HG02759 (cell line): ENCODE data around the gene ARHGAP23.

Experiments
- ATAC-seq: cut with Tn5 transposase; IDR thresholded peaks from one replicate; pipeline ENCODE4 v1.9.1; 2021; ENCODE audit warnings: mild to moderate bottlenecking, moderate library complexity; ENCODE audit not compliant: unreplicated experiment

The ARHGAP23 gene

DNA sequence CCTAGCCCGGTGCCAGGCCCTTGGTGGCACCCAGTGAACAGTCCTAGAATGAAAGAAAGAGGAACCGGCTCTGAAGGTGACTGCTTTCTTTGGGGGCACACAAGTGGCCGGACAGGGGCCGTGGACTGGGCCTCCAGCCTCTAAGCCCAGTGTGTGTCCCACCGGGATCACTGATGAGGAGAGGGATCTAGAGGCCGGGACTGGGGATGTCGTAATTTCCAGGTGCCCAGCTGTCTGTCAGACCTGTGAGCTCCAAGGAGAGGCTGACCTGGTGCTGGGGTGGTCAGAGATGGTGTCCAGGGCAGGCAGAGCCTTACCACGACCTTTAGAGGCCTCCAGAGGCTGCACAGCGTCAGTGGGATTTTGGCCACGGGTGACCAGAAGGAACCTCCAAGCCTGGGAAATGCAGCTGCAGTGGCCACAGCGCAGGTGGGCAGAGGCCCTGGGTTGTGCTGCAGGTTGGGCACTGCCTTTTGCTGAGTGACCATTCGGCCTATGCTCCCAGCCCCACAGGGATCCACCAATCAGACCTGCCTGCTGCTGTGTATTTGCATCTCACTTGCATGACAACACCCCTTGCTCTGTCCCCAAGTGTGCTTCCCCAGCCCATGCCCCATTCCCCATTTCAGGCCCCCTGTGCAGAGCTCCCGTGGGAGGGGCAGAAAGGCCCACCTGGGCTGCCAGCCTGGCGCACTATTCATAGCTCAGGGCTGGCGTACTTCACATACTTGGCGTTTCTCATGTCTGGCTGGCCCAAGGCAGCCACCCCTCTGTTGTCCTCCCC lies 12.5 kb downstream of the ARHGAP23 start:
- ATAC-seq = no peak

DNA sequence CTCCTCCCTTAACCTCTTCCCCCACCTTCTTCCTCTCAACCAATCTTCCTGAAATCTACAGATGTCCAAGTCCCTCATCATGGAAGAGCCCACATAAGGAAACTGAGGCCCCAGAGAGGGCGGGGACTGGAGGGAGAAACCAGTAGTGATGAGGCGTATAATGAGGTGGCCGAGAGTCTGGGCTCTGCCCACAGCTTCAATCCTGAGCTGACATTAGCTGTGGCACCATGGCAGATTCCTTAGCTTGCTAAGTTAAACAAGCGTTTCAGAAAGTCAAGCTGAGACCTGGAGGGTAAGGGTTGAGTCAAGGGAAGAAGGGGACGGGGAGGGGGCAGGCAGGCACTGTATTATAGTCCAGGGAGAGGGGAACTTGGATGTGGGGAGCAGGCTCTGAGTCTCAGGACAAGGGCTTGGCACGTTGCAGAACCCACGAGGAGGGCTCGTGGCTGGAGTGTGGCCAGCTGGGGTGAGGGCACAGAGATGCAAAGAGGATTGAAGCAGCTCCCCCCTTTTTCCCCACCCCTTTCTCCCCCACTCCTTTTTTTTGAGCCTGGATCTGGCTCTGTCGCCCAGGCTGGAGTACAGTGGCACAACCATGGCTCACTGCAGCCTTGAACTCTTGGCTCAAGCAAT lies 13.3 kb downstream of the ARHGAP23 start:
- no peak for ATAC-seq

- no peak for ATAC-seq
Measured at GRCh38 chr17:38442548-38442947, 14.3 kb downstream of the ARHGAP23 start.

GRCh38 chr17:38443356-38444031 lies 15.2 kb downstream of the ARHGAP23 start:
- ATAC-seq = no peak

- ATAC-seq = no peak
Measured at GRCh38 chr17:38444151-38444550, 15.9 kb downstream of the ARHGAP23 start.

GRCh38 chr17:38447502-38448085 lies 19.3 kb downstream of the ARHGAP23 start:
- ATAC-seq = no peak

GRCh38 chr17:38448208-38448771 lies 20.0 kb downstream of the ARHGAP23 start:
- no peak for ATAC-seq

DNA sequence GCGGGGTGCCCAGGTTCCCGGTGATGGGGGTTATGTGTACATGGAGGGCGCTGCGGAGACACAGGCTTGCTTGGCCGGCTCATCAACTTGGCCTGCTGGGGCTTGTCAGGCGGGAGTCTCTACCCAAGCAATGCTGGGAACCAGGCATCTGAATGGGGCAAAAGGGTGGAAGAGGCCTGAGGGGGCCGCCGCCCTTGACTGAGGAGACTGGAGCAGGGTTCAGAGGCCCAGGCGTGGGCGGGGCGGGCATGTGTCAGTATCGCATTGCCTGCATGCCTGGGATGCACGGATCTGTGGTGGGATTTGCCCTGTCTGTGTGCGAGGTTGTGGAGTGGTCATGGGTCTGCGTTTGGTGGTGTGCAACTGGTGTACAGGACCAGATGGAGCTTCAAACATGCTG lies 21.1 kb downstream of the ARHGAP23 start:
- ATAC-seq = no peak

- no peak for ATAC-seq
Measured at GRCh38 chr17:38450557-38451029, 22.3 kb downstream of the ARHGAP23 start.

GRCh38 chr17:38451030-38451839 lies 23.0 kb downstream of the ARHGAP23 start:
- ATAC-seq = no peak

DNA sequence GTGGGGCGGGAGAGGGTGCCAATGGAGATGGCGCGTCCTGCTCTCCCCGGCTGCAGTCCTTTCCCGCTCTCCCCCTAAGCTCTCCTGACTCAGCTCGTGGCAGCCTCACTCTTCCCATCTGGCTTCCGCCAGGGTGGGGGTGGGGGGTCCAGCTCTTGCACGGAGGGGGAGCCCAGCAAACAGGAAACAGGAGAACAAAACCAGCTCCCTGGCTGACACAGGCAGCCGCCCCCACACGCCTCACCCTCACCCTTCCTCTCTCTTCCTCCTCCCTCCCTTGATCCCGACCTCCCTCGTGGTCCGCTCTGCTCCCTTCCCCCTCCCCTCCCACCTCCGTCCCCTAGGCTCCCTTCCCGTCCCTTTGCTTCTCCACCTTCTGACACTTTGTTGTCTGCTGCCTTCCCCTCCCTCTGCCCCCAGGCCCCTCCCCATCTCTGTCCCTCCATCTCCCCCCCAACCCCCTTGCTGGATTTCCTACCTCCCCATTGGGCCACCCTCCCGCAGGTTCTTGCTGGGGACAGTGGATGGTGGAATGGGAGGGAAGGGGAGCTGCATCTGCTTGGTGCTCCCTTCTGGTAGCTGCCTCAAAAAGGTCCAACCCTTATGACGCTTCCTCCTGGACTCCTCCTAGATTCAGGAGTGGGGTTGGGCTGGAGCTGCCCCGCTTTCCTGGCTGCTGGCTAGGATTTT lies 23.7 kb downstream of the ARHGAP23 start:
- ATAC-seq = no peak

DNA sequence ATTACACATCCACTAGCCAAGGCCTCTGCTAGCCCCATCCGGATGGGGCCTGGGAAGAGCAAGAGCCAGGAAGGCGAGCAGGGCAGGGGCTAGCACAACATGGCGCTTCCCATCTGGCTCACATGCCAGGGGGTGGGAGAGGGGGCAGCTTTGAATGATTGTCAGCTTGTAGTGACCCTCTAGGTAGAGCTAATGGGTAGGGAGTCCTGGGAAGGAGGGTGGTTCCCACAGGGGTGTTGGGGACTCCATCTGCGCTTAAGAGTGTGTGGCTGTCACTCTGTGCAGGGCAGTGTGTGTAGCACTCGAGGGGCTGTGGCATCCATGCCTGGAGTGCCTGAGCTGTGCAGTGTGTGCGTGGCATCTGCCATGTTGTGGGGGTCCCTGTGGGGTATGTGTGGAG lies 24.5 kb downstream of the ARHGAP23 start:
- ATAC-seq = no peak

GRCh38 chr17:38453951-38454421 lies 25.7 kb downstream of the ARHGAP23 start:
- no peak for ATAC-seq

GRCh38 chr17:38454532-38454931 lies 26.3 kb downstream of the ARHGAP23 start:
- ATAC-seq = no peak

DNA sequence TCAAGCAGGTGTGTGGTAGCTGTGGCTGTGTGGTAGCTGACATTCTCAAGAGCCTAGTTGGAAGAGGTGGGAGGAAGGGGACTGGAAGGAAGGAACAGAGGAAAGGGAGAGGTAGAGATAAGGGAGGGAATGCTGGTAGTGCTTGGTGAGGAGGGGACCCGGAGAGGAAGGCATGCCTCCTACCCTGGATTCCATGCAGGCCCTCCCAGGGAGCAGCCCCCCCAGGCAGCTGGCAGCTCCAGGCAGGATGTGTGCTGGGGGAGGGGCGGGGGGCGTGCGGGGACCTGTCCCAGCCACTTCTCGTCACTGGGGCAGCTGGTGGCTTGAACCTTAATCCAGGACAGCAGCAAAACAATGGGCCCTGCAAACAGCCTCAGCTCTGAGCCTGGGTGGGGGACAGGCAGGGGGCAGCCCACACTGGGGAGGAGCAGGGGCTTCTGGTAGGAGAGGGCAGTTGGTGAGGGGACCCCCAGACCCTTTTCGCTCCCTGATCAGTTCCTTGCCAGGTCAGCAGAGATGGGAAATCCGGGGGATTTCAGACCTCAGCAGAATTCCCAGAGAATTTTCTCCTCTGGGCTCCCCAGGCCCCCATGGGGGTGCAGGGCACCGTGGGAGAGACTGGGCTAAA lies 27.1 kb downstream of the ARHGAP23 start:
- no peak for ATAC-seq

DNA sequence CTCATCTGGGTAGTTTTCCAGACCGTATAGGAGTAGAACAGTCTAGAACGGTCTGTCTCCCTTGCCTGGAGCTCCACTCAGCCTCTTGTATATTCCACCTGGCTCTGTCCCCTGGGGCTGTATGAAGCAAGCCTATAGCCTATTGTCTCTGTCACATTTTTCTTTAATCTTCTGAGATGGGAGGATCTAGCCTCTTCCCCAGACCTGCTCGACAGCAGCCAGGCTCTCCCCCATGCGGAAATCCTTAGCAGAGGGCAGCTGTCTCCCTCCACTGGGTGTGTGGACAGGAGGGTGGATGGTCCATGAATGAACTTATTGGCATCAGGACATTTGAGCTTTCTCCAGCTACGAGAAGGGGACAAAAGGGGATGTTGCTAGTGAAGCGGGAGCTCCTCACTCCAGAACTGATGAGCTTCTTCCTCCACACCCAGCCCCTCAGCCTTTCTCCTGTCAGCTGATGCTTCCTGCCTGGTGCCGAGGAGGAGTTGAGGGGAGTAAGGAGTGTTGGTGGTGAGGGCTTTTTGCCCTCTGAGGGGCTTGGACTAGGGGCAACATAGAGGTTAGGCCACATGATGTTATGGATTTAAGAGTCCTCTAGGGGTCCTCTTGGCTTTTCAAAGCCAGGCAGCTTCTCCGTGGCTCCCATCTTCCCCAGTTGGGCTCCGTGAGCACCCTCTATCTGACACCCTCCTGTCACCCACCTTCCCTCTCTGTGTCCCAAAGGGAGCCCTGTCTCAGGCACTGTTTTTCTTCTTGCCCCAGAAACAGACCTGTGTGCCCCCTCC lies 28.0 kb downstream of the ARHGAP23 start:
- no peak for ATAC-seq

DNA sequence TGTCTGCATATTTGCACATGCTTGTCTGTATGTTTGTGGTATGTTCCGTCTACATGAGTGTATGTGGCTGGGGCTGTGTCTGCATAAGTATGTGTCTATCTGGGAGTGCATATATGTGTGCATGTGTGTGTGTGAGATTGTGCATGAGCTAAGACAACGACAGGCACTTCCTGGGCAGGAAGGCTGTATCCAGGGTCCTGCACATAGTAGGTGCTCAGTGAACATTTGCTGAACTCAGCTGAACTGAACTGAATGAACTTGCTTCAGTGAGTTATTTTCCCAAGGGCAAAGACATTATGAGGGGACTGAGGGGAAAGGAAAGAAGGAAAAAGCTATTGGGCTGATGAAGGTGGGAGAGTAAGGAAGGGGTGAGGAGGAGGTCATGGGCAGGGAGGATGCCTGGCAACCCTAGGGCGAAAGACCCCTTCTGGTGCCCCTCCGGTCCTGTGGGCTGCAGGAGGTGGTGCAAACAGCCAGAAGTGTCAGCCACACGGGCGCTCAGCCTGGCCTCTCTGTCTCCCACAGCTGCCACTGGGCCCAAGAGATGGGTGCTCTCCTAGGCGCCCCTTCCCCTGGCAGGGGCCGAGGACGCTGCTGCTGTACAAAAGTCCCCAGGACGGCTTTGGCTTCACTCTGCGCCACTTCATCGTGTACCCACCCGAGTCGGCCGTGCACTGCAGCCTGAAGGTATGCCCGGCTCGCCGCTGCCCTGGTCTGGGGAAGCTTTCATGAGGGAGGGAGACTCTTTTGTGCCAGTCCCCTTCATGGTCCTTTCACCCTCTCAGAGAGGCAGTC lies 29.5 kb downstream of the ARHGAP23 start:
- ATAC-seq = no peak

- no peak for ATAC-seq
Measured at GRCh38 chr17:38458521-38458920, 30.3 kb downstream of the ARHGAP23 start.
